Thyroid gland (tissue), 4 donors: ENCODE measurements around the gene IPMK. TPM values are rescaled to one million over a fixed set of nuclear protein-coding genes. Genes with fewer than 3 reads are reported as not detected.

Experiments
- DNase-seq, 2 donors: peaks; one replicate each; pipeline ENCODE4 v3.0.0-alpha.2; 2019
- H3K27ac ChIP-seq, 3 donors: fragments of 200-600 bp; sonication (generic); 1 replicate in 2 of 3; 2 replicates in 1 of 3; pipeline ENCODE4 v1.5.1; 2016 to 2019; ENCODE audit warnings: mild to moderate bottlenecking in 1 of 3, moderate library complexity in 1 of 3
- H3K27me3 ChIP-seq: fragments of 200-600 bp; sonication (generic); one replicate; pipeline ENCODE4 v1.5.1; 2019
- H3K36me3 ChIP-seq, 2 donors: fragments of 200-600 bp; sonication (generic); one replicate each; pipeline ENCODE4 v1.5.1; 2016 to 2019
- H3K4me1 ChIP-seq, 2 donors: fragments of 200-600 bp; sonication (generic); one replicate each; pipeline ENCODE4 v1.5.1; 2017 to 2019
- H3K4me3 ChIP-seq, 3 donors: fragments of 200-600 bp; sonication (generic); replicated peaks in 1 of 3; 1 replicate in 2 of 3; 2 replicates in 1 of 3; pipeline ENCODE4 v1.5.1; 2016; ENCODE audit warnings: mild to moderate bottlenecking in 1 of 3
- H3K9me3 ChIP-seq: fragments of 200-600 bp; sonication (generic); one replicate; pipeline ENCODE4 v1.5.1; 2017
- POLR2A ChIP-seq, 2 donors: fragments of 450-650 bp; IDR thresholded peaks; one replicate each; pipeline ENCODE4 v1.6.1; 2017; ENCODE audit warnings: antibody characterized with exemption in 2 of 2, mild to moderate bottlenecking in 2 of 2, moderate library complexity in 1 of 2
- WGBS, 2 donors: methylation state at CpG; one replicate each; pipeline ENCODE4 v1.1.5; 2017; 5-methylcytosine and 5-hydroxymethylcytosine counted together
- intact Hi-C: fragments of 100-400 bp; cut with DNase I; formaldehyde crosslinking; loops from one replicate; pipeline ENCODE4 v1.15.1; 2023
- total RNA-seq, 4 donors: library from RNA; depleted of rRNA; stranded (reverse); fragments of >200 nt; gene quantifications; one replicate each; pipeline ENCODE4 v1.2.3, GENCODE V29; 2016
- TF ChIP-seq, protein P1 (sequence below), 6 experiments: fragments of 200-600 bp in 3 of 6; fragments of 450-650 bp in 3 of 6; sonication (generic) in 3 of 6; IDR thresholded peaks; one replicate each; pipeline ENCODE4 v1.5.1; 2016 to 2019; ENCODE audit warnings: antibody characterized with exemption in 6 of 6, mild to moderate bottlenecking in 2 of 6, inconsistent platforms in 1 of 6, moderate library complexity in 1 of 6

IPMK gene
- total RNA-seq, 4 donors from 2014 or later: 6.3 to 11.7 (median 8.5) TPM

GRCh38 chr10:58225654-58226053 is 42.0 kb downstream of the IPMK start:
- no peak for DNase-seq
- intact Hi-C loops: no loop called here
- no peak for TF ChIP-seq POLR2A (IDR thresholded peaks at IDR 0.05)
- TF ChIP-seq, protein P1, sequence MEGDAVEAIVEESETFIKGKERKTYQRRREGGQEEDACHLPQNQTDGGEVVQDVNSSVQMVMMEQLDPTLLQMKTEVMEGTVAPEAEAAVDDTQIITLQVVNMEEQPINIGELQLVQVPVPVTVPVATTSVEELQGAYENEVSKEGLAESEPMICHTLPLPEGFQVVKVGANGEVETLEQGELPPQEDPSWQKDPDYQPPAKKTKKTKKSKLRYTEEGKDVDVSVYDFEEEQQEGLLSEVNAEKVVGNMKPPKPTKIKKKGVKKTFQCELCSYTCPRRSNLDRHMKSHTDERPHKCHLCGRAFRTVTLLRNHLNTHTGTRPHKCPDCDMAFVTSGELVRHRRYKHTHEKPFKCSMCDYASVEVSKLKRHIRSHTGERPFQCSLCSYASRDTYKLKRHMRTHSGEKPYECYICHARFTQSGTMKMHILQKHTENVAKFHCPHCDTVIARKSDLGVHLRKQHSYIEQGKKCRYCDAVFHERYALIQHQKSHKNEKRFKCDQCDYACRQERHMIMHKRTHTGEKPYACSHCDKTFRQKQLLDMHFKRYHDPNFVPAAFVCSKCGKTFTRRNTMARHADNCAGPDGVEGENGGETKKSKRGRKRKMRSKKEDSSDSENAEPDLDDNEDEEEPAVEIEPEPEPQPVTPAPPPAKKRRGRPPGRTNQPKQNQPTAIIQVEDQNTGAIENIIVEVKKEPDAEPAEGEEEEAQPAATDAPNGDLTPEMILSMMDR (IDR thresholded peaks at IDR 0.05): no peak
- Histone ChIP-seq H3K4me3 (no peak overlapping the region), H3K27me3 (no peaks in the 10 kb centered on the region), H3K27ac (no peak overlapping the region), H3K36me3 (no peaks in the 10 kb centered on the region), H3K4me1 (no peaks in the 10 kb centered on the region), H3K9me3 (no peaks in the 10 kb centered on the region)
- WGBS, 2 donors: 98 to 99% methylated on average over 2 of the region's 2 CpGs

- Histone ChIP-seq H3K36me3 (no peaks in the 10 kb centered on the region), H3K4me1 (no peaks in the 10 kb centered on the region), H3K27me3 (no peaks in the 10 kb centered on the region), H3K27ac (no peak overlapping the region), H3K9me3 (no peaks in the 10 kb centered on the region), H3K4me3 (no peak overlapping the region)
- intact Hi-C loops: no loop called here
- no peak for DNase-seq
- TF ChIP-seq POLR2A (IDR thresholded peaks at IDR 0.05): no peak
- TF ChIP-seq, protein P1 (IDR thresholded peaks at IDR 0.05): no peak
- 96 to 97% methylated on average over 2 of the region's 2 CpGs for WGBS, 2 donors
Measured at GRCh38 chr10:58220769-58221451, 46.8 kb downstream of the IPMK start.

DNA sequence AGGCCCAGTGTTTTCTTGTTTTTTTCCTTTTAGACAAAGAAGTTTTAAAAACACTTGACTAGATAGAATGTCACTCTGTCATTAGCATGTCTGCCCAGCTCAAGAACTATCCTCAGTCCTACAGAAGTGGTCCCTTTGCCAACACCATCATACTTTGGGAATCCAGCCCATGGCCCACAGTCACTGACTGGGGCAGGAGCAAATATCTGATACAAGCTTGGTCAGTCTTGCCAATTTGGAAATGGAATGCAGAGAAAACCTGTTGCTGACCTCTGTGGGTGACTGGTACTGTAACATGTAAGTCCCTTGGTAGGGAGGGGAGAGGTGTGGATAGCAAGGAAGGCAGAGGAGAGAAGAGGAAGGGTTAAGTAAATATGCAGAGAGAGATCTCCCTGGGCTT is 47.8 kb downstream of the IPMK start:
- Histone ChIP-seq H3K27ac (no peak overlapping the region), H3K4me1 (no peaks in the 10 kb centered on the region), H3K4me3 (no peak overlapping the region), H3K36me3 (no peaks in the 10 kb centered on the region), H3K9me3 (no peaks in the 10 kb centered on the region), H3K27me3 (no peaks in the 10 kb centered on the region)
- no peak for TF ChIP-seq POLR2A (IDR thresholded peaks at IDR 0.05)
- TF ChIP-seq, protein P1 (IDR thresholded peaks at IDR 0.05): no peak
- DNase-seq: no peak
- intact Hi-C loops: no loop called here

DNA sequence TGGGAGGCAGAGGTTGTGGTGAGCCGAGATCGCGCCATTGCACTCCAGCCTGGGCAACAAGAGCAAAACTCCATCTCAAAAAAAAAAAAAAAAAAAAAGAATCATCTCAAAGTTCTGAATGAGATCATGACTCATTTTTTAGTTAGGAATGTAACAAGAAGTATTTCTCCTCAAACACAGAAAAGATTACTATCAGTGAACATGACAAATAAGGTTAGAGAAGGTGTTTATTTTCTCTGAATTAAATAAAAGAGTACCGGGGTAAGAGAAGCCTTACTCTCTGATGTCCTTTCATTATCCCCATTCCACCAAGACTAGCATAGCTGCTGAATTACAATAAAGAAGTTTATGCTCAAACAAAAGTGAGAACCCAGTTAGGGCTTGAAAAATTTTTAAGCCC is 50.1 kb downstream of the IPMK start:
- Histone ChIP-seq H3K36me3 (no peaks in the 10 kb centered on the region), H3K27me3 (no peaks in the 10 kb centered on the region), H3K4me1 (no peaks in the 10 kb centered on the region), H3K27ac (no peak overlapping the region), H3K9me3 (no peaks in the 10 kb centered on the region), H3K4me3 (no peak overlapping the region)
- intact Hi-C loops: no loop called here
- no peak for DNase-seq
- WGBS, 2 donors: 95 to 96% methylated on average over 4 of the region's 4 CpGs
- TF ChIP-seq, protein P1 (IDR thresholded peaks at IDR 0.05): no peak
- TF ChIP-seq POLR2A (IDR thresholded peaks at IDR 0.05): no peak

DNA sequence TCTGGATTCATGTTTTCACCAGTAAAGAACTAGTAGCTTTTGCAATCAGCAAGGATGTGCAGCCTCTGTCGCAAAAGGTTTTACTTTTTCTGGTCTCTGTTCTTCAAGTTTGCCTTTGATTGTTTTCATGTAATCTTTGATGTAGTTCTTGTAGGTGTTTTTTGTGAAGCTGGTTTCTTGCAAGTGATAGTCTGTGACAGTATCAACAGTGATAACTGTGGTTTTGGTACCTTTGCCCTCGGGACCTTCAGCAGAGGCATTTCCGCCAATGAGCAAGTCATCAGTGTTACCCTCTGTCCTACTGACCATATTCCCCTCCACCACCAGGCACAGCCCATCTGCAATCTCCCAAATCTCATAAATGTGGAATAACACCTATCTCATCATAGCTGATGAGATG is 55.1 kb downstream of the IPMK start:
- Histone ChIP-seq H3K4me3 (no peak overlapping the region), H3K4me1 (peaks cover 0 to 4% of the 10 kb centered on the region in 2 donors), H3K27me3 (no peaks in the 10 kb centered on the region), H3K36me3 (no peaks in the 10 kb centered on the region), H3K9me3 (no peaks in the 10 kb centered on the region), H3K27ac (no peak overlapping the region)
- no peak for TF ChIP-seq POLR2A (IDR thresholded peaks at IDR 0.05)
- TF ChIP-seq, protein P1 (IDR thresholded peaks at IDR 0.05): no peak
- DNase-seq: no peak
- WGBS, 2 donors: 93 to 95% methylated on average over 2 to 3 of the region's 3 CpGs
- intact Hi-C loops: no loop called here
